HG03135 (cell line): ENCODE results near the gene ARHGAP12.

Source experiments
- ATAC-seq: cut with Tn5 transposase; IDR thresholded peaks from one replicate; pipeline ENCODE4 v1.9.1; 2021; ENCODE audit warnings: mild to moderate bottlenecking, moderate library complexity; ENCODE audit not compliant: unreplicated experiment

Gene ARHGAP12

GRCh38 chr10:31948021-31948420 lies 19.4 kb upstream of the ARHGAP12 start:
- ATAC-seq: no peak

GRCh38 chr10:31947144-31947926 lies 18.7 kb upstream of the ARHGAP12 start:
- ATAC-seq: no peak

GRCh38 chr10:31945392-31945791 lies 16.8 kb upstream of the ARHGAP12 start:
- no peak for ATAC-seq

GRCh38 chr10:31944071-31944433 lies 15.4 kb upstream of the ARHGAP12 start:
- no peak for ATAC-seq

GRCh38 chr10:31942892-31943291 lies 14.3 kb upstream of the ARHGAP12 start:
- ATAC-seq: no peak

GRCh38 chr10:31942435-31942834 lies 13.8 kb upstream of the ARHGAP12 start:
- ATAC-seq: no peak

GRCh38 chr10:31940839-31941653 lies 12.4 kb upstream of the ARHGAP12 start:
- no peak for ATAC-seq

GRCh38 chr10:31939797-31940708 lies 11.4 kb upstream of the ARHGAP12 start:
- ATAC-seq: no peak

- ATAC-seq: no peak
Observed at GRCh38 chr10:31937371-31937770, 8.7 kb upstream of the ARHGAP12 start.

GRCh38 chr10:31936933-31937332 lies 8.3 kb upstream of the ARHGAP12 start:
- ATAC-seq: no peak

GRCh38 chr10:31936086-31936485 lies 7.5 kb upstream of the ARHGAP12 start:
- no peak for ATAC-seq

- ATAC-seq: no peak
Observed at GRCh38 chr10:31935678-31936077, 7.0 kb upstream of the ARHGAP12 start.

- ATAC-seq: no peak
Observed at GRCh38 chr10:31932838-31933237, 4.2 kb upstream of the ARHGAP12 start.

GRCh38 chr10:31930856-31931255 lies 2.2 kb upstream of the ARHGAP12 start:
- ATAC-seq: no peak

GRCh38 chr10:31930023-31930751 lies 1.6 kb upstream of the ARHGAP12 start:
- ATAC-seq: no peak

GRCh38 chr10:31929261-31930022 lies 811 bp upstream of the ARHGAP12 start:
- ATAC-seq: peak; percentile 33

- peak; percentile 27 for ATAC-seq
Observed at GRCh38 chr10:31927884-31928548, 615 bp downstream of the ARHGAP12 start.

GRCh38 chr10:31927565-31927883 lies 1.1 kb downstream of the ARHGAP12 start:
- no peak for ATAC-seq
